ENCODE data around the gene TYK2.

DNA sequence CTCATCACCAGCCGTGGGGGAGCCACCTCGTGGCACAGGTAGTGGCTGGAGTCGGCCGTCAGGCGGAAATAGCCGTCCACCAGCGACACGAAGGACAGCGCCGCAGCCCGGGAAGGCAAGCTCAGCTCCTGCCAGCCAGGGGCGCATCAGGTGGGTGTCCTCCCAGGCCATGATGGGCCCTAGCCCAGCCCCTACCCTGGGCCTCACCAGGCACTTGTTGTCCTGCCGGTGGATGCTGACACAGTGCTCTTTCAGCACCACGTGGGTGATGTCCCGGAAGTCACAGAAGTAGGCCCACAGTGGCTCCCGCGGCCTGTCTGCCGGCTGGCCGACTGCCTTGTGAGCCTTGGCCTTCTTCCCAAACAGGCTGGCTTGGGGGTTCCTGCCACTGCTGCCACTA lies 15.7 kb downstream of the TYK2 start:
- TF ChIP-seq EZH2phosphoT487 (conservative IDR thresholded peaks at IDR 0.05; ENCODE audit: low read length) (no peak), CTCF (IDR thresholded peaks at IDR 0.05; ENCODE audit: insufficient read depth, low read length, poor library complexity, severe bottlenecking) (no peak)
